A549 (cell line): ENCODE results near the gene CTXN1. TPM values are rescaled to one million over a fixed set of nuclear protein-coding genes. Genes with fewer than 3 reads are reported as not detected.

Experiments used
- ATAC-seq, 2 experiments: fragments of 200-7000 bp in 1 of 2; fragments of >200 bp in 1 of 2; cut with Nextera tagmentation in 1 of 2; cut with Tn5 transposase in 1 of 2; 3 replicates each; pipeline versions ENCODE4 v1.8.0 to v1.9.1; 2018 to 2020; ENCODE audit warnings: mild to moderate bottlenecking in 1 of 2, moderate library complexity in 1 of 2
- CTCF ChIA-PET: fragments of 300-600 bp; sonication (Branson Sonifier 250); formaldehyde crosslinking; extraction: SDS; loops from one replicate; lab custom pipeline; 2021; ENCODE audit warnings: antibody characterized with exemption, inconsistent platforms; lab: Yijun Ruan, JAX
- POLR2A ChIA-PET: fragments of 350-600 bp; formaldehyde crosslinking; extraction: SDS; loops from one replicate; lab custom pipeline; 2021; ENCODE audit warnings: antibody characterized with exemption, inconsistent platforms; lab: Yijun Ruan, JAX
- DNase-seq, 2 experiments: peaks; one replicate each; pipeline versions ENCODE4 v3.0.0 to v3.0.0-alpha.2; 2011 to 2016; ENCODE audit warnings: low read depth in 1 of 2, low spot score in 1 of 2
- FAIRE-seq: peaks from 2 replicates; lab custom pipeline; 2011; peaks lifted over from hg19 to GRCh38; lab: Jason Lieb, UNC
- H3K27ac ChIP-seq, 2 experiments: fragments of >200 bp; sonication (Bioruptor Twin); formaldehyde crosslinking; 3 replicates each; pipeline ENCODE4 v1.5.1; 2016 to 2017
- H3K4me1 ChIP-seq: fragments of >200 bp; sonication (Bioruptor Twin); formaldehyde crosslinking; 3 replicates; pipeline ENCODE4 v1.6.1; 2016
- H3K4me2 ChIP-seq: fragments of >200 bp; sonication (Bioruptor Twin); formaldehyde crosslinking; 3 replicates; pipeline ENCODE4 v1.6.1; 2016
- H3K4me3 ChIP-seq: fragments of >200 bp; sonication (Bioruptor Twin); formaldehyde crosslinking; 3 replicates; pipeline ENCODE4 v1.5.1; 2016
- H3K9me3 ChIP-seq: fragments of >200 bp; sonication (Bioruptor Twin); formaldehyde crosslinking; 3 replicates; pipeline ENCODE4 v1.6.1; 2016
- ATOH8 ChIP-seq: fragments of 250-450 bp; sonication (Bioruptor Pico); IDR thresholded peaks from 2 replicates; pipeline ENCODE4 v1.5.0; 2020; ENCODE audit warnings: low read depth, mild to moderate bottlenecking, moderate library complexity
- BHLHE40 ChIP-seq: IDR thresholded peaks from 2 replicates; pipeline ENCODE4 v1.6.1; 2012; ENCODE audit warnings: low read depth, low read length, inconsistent platforms
- CBX8 ChIP-seq: fragments of 200-600 bp; sonication (generic); IDR thresholded peaks from 2 replicates; pipeline ENCODE4 v1.6.1; 2016
- CEBPB ChIP-seq, 2 experiments: fragments of >200 bp in 1 of 2; sonication (Bioruptor Twin) in 1 of 2; formaldehyde crosslinking in 1 of 2; IDR thresholded peaks; 2 replicates each; pipeline ENCODE4 v1.6.1; 2012 to 2016
- CHD2 ChIP-seq: fragments of 150-350 bp; IDR thresholded peaks from 2 replicates; pipeline ENCODE4 v1.6.1; 2014; ENCODE audit warnings: low read length; ENCODE audit not compliant: partially characterized antibody
- EHMT2 ChIP-seq: fragments of 200-600 bp; sonication (generic); IDR thresholded peaks from 2 replicates; pipeline ENCODE4 v1.6.1; 2016; ENCODE audit warnings: antibody characterized with exemption, low read depth, mild to moderate bottlenecking, moderate library complexity
- ELK1 ChIP-seq: fragments of 150-350 bp; IDR thresholded peaks from 2 replicates; pipeline ENCODE4 v1.6.1; 2014; ENCODE audit warnings: low read depth, mild to moderate bottlenecking, low read length
- EP300 ChIP-seq, 2 experiments: fragments of >200 bp; sonication (Bioruptor Twin); formaldehyde crosslinking; IDR thresholded peaks; 2 replicates in 1 of 2; 3 replicates in 1 of 2; pipeline ENCODE4 v1.6.1; 2016 to 2017
- ESRRA ChIP-seq: fragments of 150-350 bp; IDR thresholded peaks from 2 replicates; pipeline ENCODE4 v1.6.1; 2014; ENCODE audit warnings: mild to moderate bottlenecking, low read length, borderline replicate concordance
- FOSL2 ChIP-seq, 2 experiments: fragments of 450-650 bp in 1 of 2; fragments of >200 bp in 1 of 2; sonication (Bioruptor Twin) in 1 of 2; formaldehyde crosslinking; IDR thresholded peaks; 2 replicates each; pipeline versions ENCODE4 v1.5.0 to v1.6.1; 2016 to 2020; ENCODE audit warnings: mild to moderate bottlenecking in 1 of 2, moderate library complexity in 1 of 2
- FOXS1 ChIP-seq: fragments of 250-450 bp; sonication (Bioruptor Pico); IDR thresholded peaks from 2 replicates; pipeline ENCODE4 v1.5.0; 2020; ENCODE audit warnings: mild to moderate bottlenecking, moderate library complexity
- GATA3 ChIP-seq: IDR thresholded peaks from 2 replicates; pipeline ENCODE4 v1.6.1; 2012; ENCODE audit warnings: borderline replicate concordance
- HDAC2 ChIP-seq: fragments of 200-600 bp; sonication (generic); IDR thresholded peaks from 2 replicates; pipeline ENCODE4 v1.6.1; 2016
- HEYL ChIP-seq: fragments of 250-450 bp; sonication (Bioruptor Pico); IDR thresholded peaks from 2 replicates; pipeline ENCODE4 v1.8.0; 2021; ENCODE audit warnings: mild to moderate bottlenecking, moderate library complexity
- HOXA7 ChIP-seq: fragments of 250-450 bp; sonication (Bioruptor Pico); IDR thresholded peaks from 2 replicates; pipeline ENCODE4 v1.5.0; 2020; ENCODE audit warnings: mild to moderate bottlenecking, moderate library complexity
- HOXB5 ChIP-seq: fragments of 250-450 bp; sonication (Bioruptor Pico); IDR thresholded peaks from 2 replicates; pipeline ENCODE4 v1.5.0; 2020; ENCODE audit warnings: mild to moderate bottlenecking, moderate library complexity
- JUNB ChIP-seq: fragments of >200 bp; sonication (Bioruptor Twin); formaldehyde crosslinking; IDR thresholded peaks from 2 replicates; pipeline ENCODE4 v1.6.1; 2016
- KDM1A ChIP-seq: fragments of 200-600 bp; sonication (generic); IDR thresholded peaks from 2 replicates; pipeline ENCODE4 v1.6.1; 2016; ENCODE audit warnings: low read depth, mild to moderate bottlenecking
- NFE2L2 ChIP-seq: fragments of 150-350 bp; conservative IDR thresholded peaks from 2 replicates; pipeline ENCODE4 v1.6.1; 2014; ENCODE audit warnings: low read length
- NPAS2 ChIP-seq: fragments of 250-450 bp; sonication (Bioruptor Pico); IDR thresholded peaks from 2 replicates; pipeline ENCODE4 v1.8.0; 2022; ENCODE audit warnings: mild to moderate bottlenecking, moderate library complexity, borderline replicate concordance
- PBX3 ChIP-seq: IDR thresholded peaks from 2 replicates; pipeline ENCODE4 v1.6.1; 2012
- RAD21 ChIP-seq, 2 experiments: fragments of >200 bp in 1 of 2; sonication (Bioruptor Twin) in 1 of 2; formaldehyde crosslinking in 1 of 2; IDR thresholded peaks in 1 of 2; conservative IDR thresholded peaks in 1 of 2; 2 replicates in 1 of 2; 3 replicates in 1 of 2; pipeline ENCODE4 v1.6.1; 2012 to 2018; ENCODE audit warnings: inconsistent platforms in 1 of 2
- RFX5 ChIP-seq: fragments of 450-650 bp; IDR thresholded peaks from 2 replicates; pipeline ENCODE4 v1.7.1; 2014; ENCODE audit warnings: antibody characterized with exemption, mild to moderate bottlenecking, moderate library complexity
- RNF2 ChIP-seq: fragments of 200-600 bp; sonication (generic); IDR thresholded peaks from 2 replicates; pipeline ENCODE4 v1.6.1; 2016; ENCODE audit warnings: low read depth, mild to moderate bottlenecking, antibody characterized with exemption, moderate library complexity, borderline replicate concordance
- SMC3 ChIP-seq: fragments of >200 bp; sonication (Bioruptor Twin); formaldehyde crosslinking; IDR thresholded peaks from 3 replicates; pipeline ENCODE4 v1.6.1; 2018; ENCODE audit warnings: inconsistent platforms
- USF2 ChIP-seq: fragments of 450-650 bp; IDR thresholded peaks from 2 replicates; pipeline ENCODE4 v1.6.1; 2014; ENCODE audit warnings: antibody characterized with exemption
- ZFP36 ChIP-seq: fragments of 450-650 bp; IDR thresholded peaks from 2 replicates; pipeline ENCODE4 v1.6.1; 2014; ENCODE audit warnings: borderline replicate concordance; ENCODE audit not compliant: partially characterized antibody
- WGBS: methylation state at CpG from one replicate; pipeline ENCODE4 v1.1.6; 2017; ENCODE audit errors: missing lambda C conversion rate; 5-methylcytosine and 5-hydroxymethylcytosine counted together
- polyA plus RNA-seq, 4 experiments: library from polyadenylated mRNA; depleted of rRNA in 3 of 4; stranded (reverse); fragments of >200 nt; fragmentation: RNase III in 1 of 4; extraction: RNeasy Plus Mini Kit Qiagen cat#74134 plus additional on column Dnase treatment in 1 of 4; gene quantifications; 2 replicates in 3 of 4; 3 replicates in 1 of 4; pipeline ENCODE4 v1.2.3, GENCODE V29; 2011 to 2017

CTXN1 gene
- polyA plus RNA-seq, 2 of the 4 experiments (the other 2 are of a cell fraction) = 1.2 to 9.9 TPM

GRCh38 chr19:7968796-7969554 is 43.0 kb upstream of the CTXN1 start:
- ATAC-seq (no peak), FAIRE-seq (no peak), DNase-seq (no peak)
- H3K4me1 ChIP-seq = no peaks in the 10 kb centered on the region
- POLR2A ChIA-PET = no interaction called here
- H3K4me3 ChIP-seq = no peak overlapping the region
- no peak overlapping the region for H3K4me2 ChIP-seq
- H3K27ac ChIP-seq = no peak overlapping the region
- WGBS = 92% methylated on average over 12 of the region's 20 CpGs
- CTCF ChIA-PET = interaction anchor here (0.7 to 4.9 kb wide), 6 partner anchors 21 to 283 kb away, joined by 3 to 31 read pairs (median 12); partner anchors contain the start of gene TIMM44
- H3K9me3 ChIP-seq = no peaks in the 10 kb centered on the region
- no peak for TF ChIP-seq CBX8
- TF ChIP-seq RAD21 (conservative IDR thresholded peaks at IDR 0.05 in 1 of 2, IDR thresholded peaks at IDR 0.05 in 1 of 2) = no peak

GRCh38 chr19:7968008-7968795 is 42.3 kb upstream of the CTXN1 start:
- FAIRE-seq (no peak), ATAC-seq (no peak), DNase-seq (no peak)
- TF ChIP-seq KDM1A (no peak), HEYL (no peak), GATA3 (no peak), NPAS2 (no peak), CHD2 (no peak), BHLHE40 (no peak), JUNB (no peak), EHMT2 (no peak), FOSL2 (IDR thresholded peaks at IDR 0.05) (no peak), FOSL2 (CRISPR knock-in tag; IDR thresholded peaks at IDR 0.05) (no peak), CEBPB (IDR thresholded peaks at IDR 0.05) (no peak), NFE2L2 (no peak), PBX3 (no peak), ZFP36 (no peak)
- H3K9me3 ChIP-seq = no peaks in the 10 kb centered on the region
- H3K27ac ChIP-seq = no peak overlapping the region
- H3K4me3 ChIP-seq = no peak overlapping the region
- no peak overlapping the region for H3K4me2 ChIP-seq
- CTCF ChIA-PET = interaction anchor here (0.8 to 4.9 kb wide), 2 partner anchors 24 to 37 kb away, joined by 3 to 26 read pairs; partner anchors contain the start of genes ELAVL1 and TIMM44
- POLR2A ChIA-PET = no interaction called here
- 97% methylated on average over 8 of the region's 15 CpGs for WGBS
- no peaks in the 10 kb centered on the region for H3K4me1 ChIP-seq

- CTCF ChIA-PET = interaction anchor here (0.6 to 1.8 kb wide), 4 partner anchors 22 to 287 kb away, joined by 3 to 5 read pairs (median 3); partner anchors contain the start of gene TIMM44
- no peaks in the 10 kb centered on the region for H3K9me3 ChIP-seq
- H3K4me2 ChIP-seq = no peak overlapping the region
- POLR2A ChIA-PET = no interaction called here
- FAIRE-seq (no peak), DNase-seq (no peak), ATAC-seq (no peak)
- H3K4me3 ChIP-seq = no peak overlapping the region
- peaks cover 12% of the 10 kb centered on the region; the same call in 2 of the 3 replicates for H3K4me1 ChIP-seq
- 93% methylated on average over 11 of the region's 12 CpGs for WGBS
- no peak overlapping the region for H3K27ac ChIP-seq
- TF ChIP-seq RNF2 (no peak), HOXA7 (CRISPR knock-in tag) (no peak), FOSL2 (IDR thresholded peaks at IDR 0.05) (no peak), FOSL2 (CRISPR knock-in tag; IDR thresholded peaks at IDR 0.05) (no peak), ATOH8 (CRISPR knock-in tag) (no peak), GATA3 (no peak), RFX5 (no peak), EP300 (IDR thresholded peaks at IDR 0.05) (no peak), HEYL (no peak), CHD2 (no peak), FOXS1 (CRISPR knock-in tag) (no peak), USF2 (no peak), ELK1 (no peak), HDAC2 (no peak), ESRRA (no peak), SMC3 (no peak), HOXB5 (no peak)
These were observed 40.2 kb upstream of the CTXN1 start for GRCh38 chr19:7965921-7966665.
